Stimulated activated effector memory CD8-positive, alpha-beta T cell treated with anti-CD3 and anti-CD28 coated beads, Interleukin-12 subunit alpha, Interleukin-12 subunit beta, amount 100 ng/mL, for 72 hours (primary cell): ENCODE results near the gene RPS21.
A peak's percentile ranks its signal among the peaks of the same experiment; 100 is the strongest.

Experiments
- ATAC-seq: fragments of 150-1000 bp; cut with Tn5 transposase; 2 replicates; pipeline ENCODE4 v1.10.0; 2021
- DNase-seq, 2 donors: peaks; one replicate each; pipeline ENCODE4 v3.0.0; 2021 to 2022; ENCODE audit warnings: low spot score in 2 of 2
- H3K27ac Mint-ChIP-seq: one replicate; pipeline ENCODE4 v1.8.0; 2022; ENCODE audit warnings: mild to moderate bottlenecking, mixed read lengths
- H3K36me3 Mint-ChIP-seq: one replicate; pipeline ENCODE4 v1.8.0; 2022; ENCODE audit warnings: mild to moderate bottlenecking, mixed read lengths
- H3K4me1 Mint-ChIP-seq: one replicate; pipeline ENCODE4 v1.8.0; 2022; ENCODE audit warnings: mixed read lengths
- H3K4me3 Mint-ChIP-seq: one replicate; pipeline ENCODE4 v1.8.0; 2022; ENCODE audit warnings: mild to moderate bottlenecking, mixed read lengths
- H3K9me3 Mint-ChIP-seq: one replicate; pipeline ENCODE4 v1.8.0; 2022; ENCODE audit warnings: mixed read lengths

RPS21 gene

DNA sequence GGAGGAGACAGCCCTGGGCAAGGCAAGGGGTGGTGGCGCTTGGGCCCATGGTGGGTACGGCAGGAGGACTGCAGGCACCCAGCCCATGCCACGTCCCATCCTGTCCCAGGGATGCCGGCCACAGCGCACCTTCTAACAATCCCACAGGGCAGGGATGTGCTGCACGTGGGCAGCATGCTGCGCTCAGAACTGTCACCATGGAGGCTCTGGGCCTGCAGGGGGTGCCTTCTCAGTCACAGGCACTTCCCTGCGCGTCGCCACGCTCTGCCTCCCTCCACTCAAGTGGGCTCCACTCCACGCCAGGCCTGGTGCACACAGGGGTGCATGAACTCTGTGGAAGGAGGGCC lies 17.8 kb downstream of the RPS21 start:
- no peak for DNase-seq
- H3K4me3 Mint-ChIP-seq, result no peak overlapping the region
- no peak for ATAC-seq
- peaks cover 5% of the 10 kb centered on the region for H3K36me3 Mint-ChIP-seq
- peaks cover 31% of the 10 kb centered on the region for H3K4me1 Mint-ChIP-seq
- no peaks in the 10 kb centered on the region for H3K9me3 Mint-ChIP-seq
- H3K27ac Mint-ChIP-seq, result no peak overlapping the region

DNA sequence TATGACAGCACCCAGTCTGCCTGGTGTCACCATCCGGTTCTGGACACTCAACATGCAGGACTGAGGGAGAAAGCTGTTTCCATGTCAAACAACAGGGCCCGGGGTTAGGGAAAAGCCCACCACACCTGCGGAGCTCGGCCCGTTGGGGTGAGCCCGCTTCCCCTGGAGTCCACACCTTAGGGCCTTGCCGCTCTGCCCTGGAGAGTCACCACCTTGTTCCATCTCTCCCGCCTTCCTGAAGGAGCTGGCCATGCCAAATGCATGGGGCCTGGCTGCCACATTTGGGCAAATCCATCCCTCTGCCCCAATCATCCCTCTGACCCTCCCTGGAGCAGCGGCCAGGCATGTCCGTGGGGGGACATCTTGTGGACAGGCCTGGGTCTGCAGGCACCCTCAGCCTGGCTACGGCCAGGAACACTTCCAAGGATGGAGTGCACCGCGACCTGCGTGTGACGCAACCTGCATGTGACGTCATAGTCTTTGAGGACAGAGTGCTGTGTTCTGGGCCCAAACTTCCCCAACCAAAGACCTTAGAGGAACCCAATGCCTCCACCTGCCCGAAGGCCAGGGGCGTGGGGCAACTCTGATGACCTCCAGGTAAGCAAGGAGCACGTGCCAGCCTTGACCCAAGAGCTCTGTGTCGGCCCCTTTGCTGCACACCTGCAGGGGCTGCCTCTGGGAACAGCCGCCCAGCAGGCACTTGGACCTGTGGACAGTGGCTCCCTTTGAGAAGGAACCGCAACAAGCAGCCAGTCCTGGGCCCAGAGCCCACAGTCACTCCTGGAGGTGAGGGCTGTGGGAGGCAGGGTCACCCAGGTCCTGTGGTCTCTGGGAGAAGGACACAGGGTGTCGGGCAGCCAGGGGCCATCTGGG lies 18.4 kb downstream of the RPS21 start:
- H3K4me3 Mint-ChIP-seq, result peak overlapping the region; percentile 76
- peaks cover 32% of the 10 kb centered on the region for H3K4me1 Mint-ChIP-seq
- H3K27ac Mint-ChIP-seq, result peak overlapping the region; percentile 76
- DNase-seq (no peak), ATAC-seq (no peak)
- peaks cover 5% of the 10 kb centered on the region for H3K36me3 Mint-ChIP-seq
- no peaks in the 10 kb centered on the region for H3K9me3 Mint-ChIP-seq

- Mint-ChIP-seq H3K36me3 (peaks cover 5% of the 10 kb centered on the region), H3K9me3 (no peaks in the 10 kb centered on the region), H3K4me3 (peak overlapping the region; percentile 76), H3K4me1 (peaks cover 32% of the 10 kb centered on the region), H3K27ac (peak overlapping the region; percentile 76)
- ATAC-seq (no peak), DNase-seq (no peak)
These were observed 19.1 kb downstream of the RPS21 start for GRCh38 chr20:62405981-62406513.

DNA sequence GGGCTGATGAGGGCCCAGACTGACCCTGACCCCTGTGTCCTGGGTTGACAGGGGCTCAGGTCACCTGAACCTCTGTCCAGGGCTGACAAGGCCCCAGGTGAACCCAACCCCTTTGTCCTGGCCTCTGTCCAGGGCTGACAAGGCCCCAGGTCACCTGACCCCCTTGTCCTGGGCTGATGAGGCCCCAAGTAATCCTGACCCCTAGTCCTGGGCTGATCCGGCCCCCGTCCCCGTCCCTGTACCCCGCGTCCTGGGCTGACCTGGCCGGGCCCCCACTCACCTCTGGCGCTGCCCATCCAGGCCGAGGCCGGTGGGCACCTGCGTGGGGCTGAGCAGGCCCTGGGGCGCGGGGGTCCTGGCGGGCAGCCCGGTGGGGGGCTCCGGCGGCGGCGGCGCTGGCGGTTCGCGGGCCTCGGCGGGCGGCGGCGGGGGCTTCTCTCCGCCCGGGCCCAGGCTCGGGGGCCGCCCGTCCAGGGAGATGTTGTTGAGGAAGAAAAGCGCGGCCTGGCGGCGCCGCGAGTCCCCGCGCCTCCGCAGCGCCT lies 19.8 kb downstream of the RPS21 start:
- no peak for ATAC-seq
- no peaks in the 10 kb centered on the region for H3K9me3 Mint-ChIP-seq
- DNase-seq, result peak in 1 of 2 donors; percentile 55
- peaks cover 5% of the 10 kb centered on the region for H3K36me3 Mint-ChIP-seq
- H3K4me3 Mint-ChIP-seq, result peak overlapping the region; percentile 76
- peak overlapping the region; percentile 76 for H3K27ac Mint-ChIP-seq
- H3K4me1 Mint-ChIP-seq, result peaks cover 32% of the 10 kb centered on the region

DNA sequence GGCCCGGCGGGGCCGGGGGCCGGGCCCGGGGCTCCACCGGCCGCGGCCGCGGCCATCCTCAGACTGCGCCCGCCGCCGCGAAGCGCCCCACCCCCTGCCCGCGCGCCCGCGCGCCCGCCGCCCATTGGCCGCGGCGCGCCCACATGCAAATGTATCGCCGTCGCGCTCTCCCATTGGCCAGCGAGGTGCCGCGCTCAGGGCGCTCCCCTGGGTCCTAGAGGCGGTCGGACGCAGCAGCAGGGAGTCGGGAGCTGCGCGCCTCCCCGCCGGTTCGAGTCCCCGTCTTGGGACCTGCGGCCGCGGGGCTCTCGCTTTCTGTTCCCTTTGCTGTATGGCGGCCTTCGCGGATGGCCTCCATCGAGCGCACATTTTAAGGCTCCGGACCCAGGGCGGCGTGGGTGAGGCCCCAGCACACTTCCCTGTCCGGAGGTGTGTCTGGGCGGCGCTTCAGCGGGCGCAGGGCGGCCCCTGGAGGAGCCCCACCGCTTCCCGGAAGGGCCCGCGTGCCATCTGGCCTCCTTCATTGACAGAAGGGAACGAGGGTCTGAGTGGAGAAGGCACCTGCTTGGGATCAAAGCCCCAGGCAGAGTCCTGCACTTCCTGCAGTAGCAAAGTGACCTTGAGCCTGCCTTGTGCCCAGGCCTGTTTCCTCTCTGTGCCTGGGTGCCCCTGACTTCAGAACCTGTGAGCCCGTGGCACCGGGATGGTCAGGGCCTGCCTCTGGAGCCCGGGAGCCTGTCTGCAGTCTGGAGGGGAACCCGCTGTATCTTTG lies 20.5 kb downstream of the RPS21 start, which contains the start of gene CABLES2:
Gene CABLES2 (minus strand): TSS at position 65 of the 772 bp plus-strand sequence. CDS start 9 bp downstream, at position 56.
- peak within 1 kb of the TSS; percentile 76 for H3K4me3 Mint-ChIP-seq
- DNase-seq, result peak; percentile 87 to 94
- peak; percentile 94 for ATAC-seq
- H3K9me3 Mint-ChIP-seq, result no peaks in the 10 kb centered on the region
- H3K4me1 Mint-ChIP-seq, result peaks cover 32% of the 10 kb centered on the region
- peaks cover 5% of the 10 kb centered on the region for H3K36me3 Mint-ChIP-seq
- peak within 1 kb of the TSS; percentile 80 for H3K27ac Mint-ChIP-seq

DNA sequence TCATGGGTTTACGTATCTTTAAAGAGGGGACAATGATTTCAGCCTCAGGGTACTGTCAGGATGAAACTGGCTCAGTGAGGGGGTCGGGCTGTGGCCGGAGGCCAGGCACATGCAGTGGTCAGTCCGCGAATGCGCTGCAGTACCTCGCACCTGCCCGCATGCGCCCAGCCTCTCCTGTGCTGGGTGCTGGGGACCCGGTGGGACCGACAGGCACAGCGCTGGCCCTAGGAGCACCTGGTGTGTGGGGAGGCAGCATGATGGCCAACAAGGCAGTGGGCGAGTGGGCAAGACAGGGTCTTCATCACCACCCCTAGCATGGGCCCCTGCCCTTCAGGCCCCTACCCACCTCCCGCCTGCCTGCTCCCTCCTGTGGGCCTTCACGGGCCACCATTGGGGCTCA lies 21.2 kb downstream of the RPS21 start:
- DNase-seq, result no peak
- no peak for ATAC-seq
- Mint-ChIP-seq H3K36me3 (peaks cover 5% of the 10 kb centered on the region), H3K4me3 (peak overlapping the region; percentile 76), H3K9me3 (no peaks in the 10 kb centered on the region), H3K4me1 (peaks cover 32% of the 10 kb centered on the region), H3K27ac (peak overlapping the region; percentile 80)

- Mint-ChIP-seq H3K27ac (peak overlapping the region; percentile 34), H3K4me3 (no peak overlapping the region), H3K9me3 (no peaks in the 10 kb centered on the region), H3K4me1 (peaks cover 28% of the 10 kb centered on the region), H3K36me3 (peaks cover 5% of the 10 kb centered on the region)
- no peak for ATAC-seq
- DNase-seq, result no peak
These were observed 21.7 kb downstream of the RPS21 start for GRCh38 chr20:62408640-62409039.

- ATAC-seq, result no peak
- peaks cover 5% of the 10 kb centered on the region for H3K36me3 Mint-ChIP-seq
- H3K4me1 Mint-ChIP-seq, result peaks cover 26% of the 10 kb centered on the region
- DNase-seq, result no peak
- no peak overlapping the region for H3K4me3 Mint-ChIP-seq
- H3K9me3 Mint-ChIP-seq, result no peaks in the 10 kb centered on the region
- H3K27ac Mint-ChIP-seq, result peak overlapping the region; percentile 33
These were observed 22.4 kb downstream of the RPS21 start for GRCh38 chr20:62409086-62409853.

- Mint-ChIP-seq H3K4me1 (peaks cover 19% of the 10 kb centered on the region), H3K36me3 (peaks cover 5% of the 10 kb centered on the region), H3K9me3 (no peaks in the 10 kb centered on the region), H3K4me3 (no peak overlapping the region), H3K27ac (peak overlapping the region; percentile 33)
- peak in 1 of 2 donors; percentile 62 for DNase-seq
- ATAC-seq, result no peak
These were observed 23.2 kb downstream of the RPS21 start for GRCh38 chr20:62409931-62410745.

DNA sequence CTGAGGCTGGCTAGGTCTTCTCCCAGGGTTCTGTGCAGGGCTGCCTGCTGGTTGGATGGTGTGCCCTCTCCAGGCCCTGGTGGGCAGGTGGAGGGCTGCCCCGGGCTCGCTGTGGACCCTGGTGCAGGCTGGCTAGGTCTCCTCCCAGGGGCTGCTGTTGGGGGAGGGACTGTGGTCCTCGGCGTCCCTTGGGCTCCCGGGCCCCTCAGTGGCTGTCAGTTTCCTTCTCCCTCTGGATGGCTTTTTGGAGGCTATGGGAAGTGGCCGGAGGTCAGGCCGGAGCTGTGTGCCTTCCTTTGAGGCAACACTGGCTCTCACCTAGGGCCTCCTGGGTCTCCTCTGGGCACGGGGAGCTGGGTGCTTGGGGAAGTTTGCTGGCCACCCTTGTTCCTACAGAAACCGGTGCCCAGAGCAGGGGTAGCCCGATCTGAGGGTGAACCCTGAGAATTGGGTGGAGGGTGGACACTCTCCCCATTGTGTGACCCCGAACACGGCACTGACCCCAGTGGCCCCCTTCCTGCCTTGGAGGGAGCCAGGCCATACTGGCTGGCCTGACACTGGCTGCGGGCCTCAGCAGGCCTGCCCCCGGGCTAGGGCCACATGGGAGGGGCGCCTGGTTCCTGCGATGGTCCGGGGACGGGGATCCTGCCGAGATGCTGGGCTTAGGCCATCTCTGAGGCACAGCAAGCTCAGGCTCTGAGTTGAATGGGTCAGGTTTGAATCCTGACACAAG lies 24.0 kb downstream of the RPS21 start:
- no peaks in the 10 kb centered on the region for H3K9me3 Mint-ChIP-seq
- no peak overlapping the region for H3K4me3 Mint-ChIP-seq
- ATAC-seq (no peak), DNase-seq (no peak)
- H3K4me1 Mint-ChIP-seq, result peaks cover 11% of the 10 kb centered on the region
- H3K36me3 Mint-ChIP-seq, result peaks cover 5% of the 10 kb centered on the region
- H3K27ac Mint-ChIP-seq, result no peak overlapping the region

GRCh38 chr20:62411479-62412193 lies 24.7 kb downstream of the RPS21 start:
- H3K4me1 Mint-ChIP-seq, result peaks cover 7% of the 10 kb centered on the region
- no peak for ATAC-seq
- H3K27ac Mint-ChIP-seq, result no peak overlapping the region
- DNase-seq, result no peak
- H3K9me3 Mint-ChIP-seq, result no peaks in the 10 kb centered on the region
- no peak overlapping the region for H3K4me3 Mint-ChIP-seq
- H3K36me3 Mint-ChIP-seq, result peaks cover 5% of the 10 kb centered on the region

DNA sequence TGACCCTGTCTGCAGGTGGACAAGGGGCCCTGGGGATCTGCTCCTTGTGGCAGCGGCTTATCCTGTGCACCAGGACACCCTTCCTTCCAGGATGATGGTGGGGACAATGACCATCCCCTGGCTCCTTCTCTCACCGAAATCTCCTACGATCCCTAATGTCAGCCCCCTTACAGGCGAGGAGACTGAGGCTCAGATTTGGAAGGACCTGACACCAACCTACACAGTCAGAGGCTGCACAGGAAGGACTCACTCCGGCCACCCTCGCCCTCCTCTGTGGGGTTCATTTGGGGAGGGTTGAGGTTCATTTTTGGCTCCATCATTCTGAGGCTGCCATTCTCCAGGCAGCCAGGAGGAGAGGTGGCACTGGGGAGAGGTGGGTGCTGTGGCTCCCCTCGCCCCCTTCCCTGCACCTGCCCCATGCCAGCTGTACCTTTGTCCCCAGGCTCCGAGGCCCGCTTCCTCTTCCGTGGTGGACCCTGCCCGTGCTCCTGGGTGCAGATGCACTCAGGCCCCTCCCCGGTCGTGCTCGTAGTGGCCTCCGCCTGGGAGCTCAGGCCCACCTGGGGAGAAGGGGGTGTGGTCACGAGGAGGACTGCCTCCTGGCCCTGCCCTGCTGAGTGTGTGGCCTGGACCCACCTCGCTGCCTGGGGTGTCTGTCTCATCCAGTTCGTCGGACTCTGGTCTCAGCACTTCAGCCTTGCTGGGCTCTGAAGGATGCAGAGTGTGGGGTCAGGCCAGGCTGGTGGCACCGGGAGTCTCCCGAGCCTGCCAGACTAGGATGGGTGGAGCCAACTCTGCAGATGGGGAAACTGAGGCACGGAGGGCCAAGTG lies 25.5 kb downstream of the RPS21 start:
- Mint-ChIP-seq H3K27ac (no peak overlapping the region), H3K9me3 (no peaks in the 10 kb centered on the region), H3K36me3 (peaks cover 2% of the 10 kb centered on the region), H3K4me3 (no peak overlapping the region), H3K4me1 (peaks cover 7% of the 10 kb centered on the region)
- DNase-seq, result no peak
- no peak for ATAC-seq
